Skin of body (tissue), 2 donors: ENCODE measurements around the gene LSR. TPM values are rescaled to one million over a fixed set of nuclear protein-coding genes. Genes with fewer than 3 reads are reported as not detected.
A peak's percentile ranks its signal among the peaks of the same experiment; 100 is the strongest.

ENCODE experiments used
- DNase-seq: peaks from one replicate; lab custom pipeline; 2025; lab: John Stamatoyannopoulos, UW
- total RNA-seq: library from RNA; depleted of rRNA; stranded (reverse); fragments of >200 nt; gene quantifications from one replicate; pipeline ENCODE4 v1.2.3, GENCODE V29; 2014

The LSR gene
- total RNA-seq, 1 donor from 2014 or later, result 10.5 TPM

DNA sequence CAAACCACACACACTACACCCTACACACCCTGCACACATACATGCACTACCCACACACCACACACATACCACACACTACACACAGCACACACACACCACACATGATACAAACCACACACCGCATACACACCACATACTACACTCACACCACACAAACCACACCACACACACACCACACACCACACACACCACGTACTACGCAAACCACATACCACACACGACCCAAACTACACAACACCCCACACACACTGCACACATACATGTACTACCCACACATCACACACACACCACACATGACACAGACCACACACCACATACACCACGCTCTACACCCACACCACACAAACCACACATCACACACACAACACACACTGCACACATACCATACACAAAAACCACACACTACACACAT, 49.8 kb downstream of the LSR start:
- no peak for DNase-seq

GRCh38 chr19:35299523-35300338, 50.9 kb downstream of the LSR start:
- no peak for DNase-seq

DNA sequence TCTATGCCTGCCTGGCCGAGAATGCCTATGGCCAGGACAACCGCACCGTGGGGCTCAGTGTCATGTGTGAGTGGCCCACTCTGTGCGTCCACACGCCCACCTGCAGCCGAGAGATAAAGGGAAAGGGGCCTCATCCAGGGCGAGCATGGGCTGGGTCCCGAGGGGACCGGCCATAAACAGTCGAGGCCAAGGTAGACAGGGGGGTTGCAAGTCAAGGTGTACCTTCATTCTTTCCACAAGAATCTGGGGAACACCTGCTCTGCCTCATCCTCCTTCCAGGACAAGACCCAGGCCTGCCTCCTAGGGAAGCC, 51.5 kb downstream of the LSR start:
- DNase-seq, result no peak

- DNase-seq, result no peak
Observed at GRCh38 chr19:35301961-35302360, 53.2 kb downstream of the LSR start.

DNA sequence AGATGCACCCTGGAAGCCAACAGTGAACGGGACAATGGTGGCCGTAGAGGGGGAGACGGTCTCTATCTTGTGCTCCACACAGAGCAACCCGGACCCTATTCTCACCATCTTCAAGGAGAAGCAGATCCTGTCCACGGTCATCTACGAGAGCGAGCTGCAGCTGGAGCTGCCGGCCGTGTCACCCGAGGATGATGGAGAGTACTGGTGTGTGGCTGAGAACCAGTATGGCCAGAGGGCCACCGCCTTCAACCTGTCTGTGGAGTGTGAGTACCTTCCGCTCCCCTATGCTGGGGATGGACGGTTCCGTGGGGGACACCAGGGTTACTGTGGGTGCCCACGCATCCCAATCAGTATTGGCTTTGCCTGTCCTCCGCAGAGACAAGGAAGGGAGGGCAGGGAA, 53.6 kb downstream of the LSR start:
- DNase-seq, result no peak

DNA sequence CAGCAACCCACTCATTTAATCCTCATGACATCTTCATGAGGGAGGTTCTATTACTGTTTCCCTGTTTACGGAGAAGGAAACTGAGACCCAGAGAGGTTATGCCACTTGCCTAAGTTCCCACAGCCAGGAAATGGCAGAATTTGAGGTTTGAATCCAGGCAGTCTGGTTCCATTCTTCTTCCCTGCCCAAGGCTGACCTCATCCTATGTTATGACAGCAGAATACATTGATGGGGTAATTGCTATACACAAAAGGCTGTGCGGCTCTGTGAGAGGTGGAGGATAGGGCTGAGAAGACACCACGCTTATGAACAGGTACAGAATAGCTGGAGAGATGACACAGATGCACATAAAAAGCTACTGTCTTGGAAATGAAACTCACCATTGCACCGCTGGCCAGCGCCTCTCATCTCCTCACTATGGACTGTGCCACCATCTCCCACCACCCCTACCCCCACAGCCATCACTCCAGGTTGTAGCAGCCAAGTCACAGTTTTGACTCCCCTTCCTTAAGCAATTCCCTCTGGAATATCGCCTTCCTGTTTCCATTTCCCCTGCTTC, 54.6 kb downstream of the LSR start:
- no peak for DNase-seq

DNA sequence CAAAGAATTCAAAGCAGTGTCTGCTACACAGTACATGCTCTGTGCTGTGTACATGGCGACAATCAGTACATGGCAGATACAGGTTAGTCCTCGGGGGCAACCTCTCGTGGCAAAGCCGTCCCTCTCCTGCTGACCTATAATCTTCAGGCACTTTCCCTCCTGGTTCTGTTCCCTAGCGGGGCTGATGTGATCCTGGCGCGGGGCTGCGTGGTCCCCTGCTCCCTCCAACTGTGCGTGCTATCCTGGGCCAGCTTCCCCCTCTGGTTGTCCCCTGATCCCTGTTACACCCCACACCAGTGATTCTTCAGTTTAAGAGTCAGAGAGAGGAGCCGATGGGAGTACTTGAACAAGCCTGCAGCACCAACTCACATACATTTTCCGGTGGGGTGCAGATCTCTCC, 55.2 kb downstream of the LSR start:
- no peak for DNase-seq

DNA sequence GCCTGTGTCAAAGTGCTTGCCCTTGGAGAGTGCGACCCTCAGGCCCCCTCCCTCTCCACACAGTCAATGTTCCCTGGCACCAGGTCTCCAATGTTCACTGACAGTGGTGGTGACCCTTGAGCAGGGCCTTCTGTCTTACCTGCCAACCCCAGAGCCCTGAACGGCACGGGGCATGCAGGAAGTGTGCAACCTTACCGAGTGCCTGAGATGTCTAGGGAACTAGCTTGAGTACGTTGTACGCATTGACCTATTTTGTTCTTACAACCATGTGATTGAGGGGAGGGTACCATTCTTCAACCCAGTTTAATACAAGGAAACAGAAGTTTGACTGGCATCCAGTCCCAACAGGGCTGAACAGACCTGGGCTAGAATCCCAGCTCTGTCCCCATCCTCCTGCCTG, 56.4 kb downstream of the LSR start:
- no peak for DNase-seq

DNA sequence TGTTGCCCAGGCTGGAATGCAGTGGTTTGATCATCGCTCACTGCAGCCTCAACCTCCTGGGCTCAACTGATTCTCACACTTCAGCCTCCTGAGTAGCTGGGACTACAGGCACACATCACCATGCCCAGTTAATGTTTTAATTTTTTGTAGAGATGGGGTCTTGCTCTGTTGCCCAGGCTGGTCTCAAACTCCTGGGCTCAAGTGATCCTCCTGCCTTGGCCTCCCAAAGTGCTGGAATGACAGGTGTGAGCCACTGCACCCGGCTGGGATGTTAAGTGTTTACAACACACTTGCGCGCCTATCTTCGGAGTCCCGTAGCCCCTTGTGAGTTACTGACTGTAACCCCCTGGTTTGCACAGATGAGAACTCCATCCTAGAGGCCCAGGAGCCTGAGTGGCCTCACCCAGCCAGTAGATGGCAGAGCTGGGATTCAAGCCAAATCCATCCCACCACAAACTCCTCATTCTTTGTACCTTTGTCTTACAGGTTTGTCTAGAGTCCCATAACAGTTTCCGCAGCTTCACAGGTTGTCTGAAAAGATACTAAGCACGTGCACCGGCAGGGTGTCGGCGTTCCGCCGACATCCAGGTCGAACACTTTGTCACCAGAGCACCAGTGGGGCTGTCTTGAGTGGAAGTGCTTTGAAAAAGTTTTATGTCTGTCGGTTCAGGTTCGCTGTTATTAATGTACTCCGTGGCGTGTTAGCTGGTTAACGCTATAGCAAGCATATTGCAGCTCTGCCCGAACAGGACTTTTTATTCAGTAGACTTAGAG, 57.9 kb downstream of the LSR start:
- DNase-seq, result no peak

DNA sequence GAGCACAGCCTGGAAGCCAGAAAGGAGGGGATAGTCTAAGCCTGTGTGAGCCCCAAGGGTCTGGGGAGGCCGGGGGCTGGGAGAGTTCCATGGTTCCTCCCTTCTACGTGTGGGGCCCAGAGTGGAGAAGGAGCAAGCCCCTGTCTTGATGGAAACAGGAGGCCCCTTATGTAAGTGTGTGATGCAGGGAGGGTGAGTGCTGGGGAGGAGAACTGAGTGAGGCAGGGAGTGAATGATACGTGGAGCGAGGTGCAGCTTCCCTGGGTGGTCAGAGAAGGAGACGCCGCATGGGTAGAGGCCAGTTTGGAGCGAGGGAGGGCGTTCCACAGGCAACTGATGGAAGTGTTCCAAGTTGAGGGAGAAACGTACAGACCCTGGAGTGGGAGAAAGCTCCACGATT, 59.1 kb downstream of the LSR start:
- peak; percentile 12 for DNase-seq

DNA sequence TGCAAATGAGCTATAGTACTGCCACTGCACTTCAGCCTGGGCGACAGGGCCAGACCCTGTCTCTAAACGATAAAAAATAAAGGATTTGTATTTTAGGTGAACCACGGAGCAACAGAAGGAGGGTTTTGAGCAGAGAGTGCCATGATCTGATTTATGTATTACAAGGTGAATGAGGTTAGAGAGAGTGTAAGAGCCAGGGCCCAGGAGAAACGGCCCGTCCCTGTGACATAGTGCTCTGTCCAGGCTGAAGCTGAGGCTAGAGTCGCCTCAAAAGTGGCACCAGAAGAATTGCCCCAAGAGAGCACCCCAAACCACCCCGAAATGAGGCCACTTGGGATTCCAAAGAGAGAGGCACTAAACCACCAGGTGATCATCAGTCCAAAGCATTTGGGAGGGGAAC, 60.1 kb downstream of the LSR start:
- DNase-seq, result no peak

GRCh38 chr19:35309481-35310279, 60.9 kb downstream of the LSR start:
- peak; percentile 6 for DNase-seq

- DNase-seq, result no peak
Observed at GRCh38 chr19:35310331-35310730, 61.5 kb downstream of the LSR start.

- DNase-seq, result no peak
Observed at GRCh38 chr19:35310811-35311465, 62.1 kb downstream of the LSR start.

DNA sequence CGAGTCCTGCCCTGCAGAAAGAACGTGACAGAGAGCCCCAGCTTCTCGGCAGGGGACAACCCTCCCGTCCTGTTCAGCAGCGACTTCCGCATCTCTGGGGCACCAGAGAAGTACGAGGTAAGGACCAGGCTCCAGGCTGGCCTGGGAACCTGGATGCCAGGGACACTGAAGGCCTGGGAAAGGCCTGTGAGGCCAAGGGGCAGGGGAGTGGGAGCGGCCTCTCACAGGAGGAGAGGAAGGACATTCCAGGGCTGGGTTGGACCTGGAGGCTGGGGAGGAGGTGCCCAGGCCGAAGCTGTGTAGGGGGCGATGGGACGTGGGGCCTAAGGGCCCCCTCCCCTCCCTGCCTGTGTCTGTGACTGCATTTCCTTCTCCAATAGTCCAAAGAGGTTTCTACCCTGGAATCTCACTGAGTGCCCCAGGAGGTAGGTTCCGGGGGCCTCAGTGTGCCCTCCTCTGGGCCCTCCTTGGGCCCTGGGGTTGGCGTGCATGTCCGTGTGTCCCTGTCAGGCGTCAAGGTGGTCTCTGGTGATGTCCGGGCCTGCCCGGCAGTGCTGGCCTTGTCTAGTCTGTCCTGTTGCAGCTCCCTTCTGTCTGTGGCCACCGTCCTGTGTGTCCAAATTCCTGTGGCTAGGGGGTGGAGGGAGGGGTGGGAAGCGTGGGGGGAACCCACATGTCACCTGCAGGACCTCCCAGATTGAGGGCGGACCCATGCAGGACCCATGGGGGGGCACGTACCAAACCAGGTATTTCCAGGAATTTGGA, 63.3 kb downstream of the LSR start:
- DNase-seq, result no peak

DNA sequence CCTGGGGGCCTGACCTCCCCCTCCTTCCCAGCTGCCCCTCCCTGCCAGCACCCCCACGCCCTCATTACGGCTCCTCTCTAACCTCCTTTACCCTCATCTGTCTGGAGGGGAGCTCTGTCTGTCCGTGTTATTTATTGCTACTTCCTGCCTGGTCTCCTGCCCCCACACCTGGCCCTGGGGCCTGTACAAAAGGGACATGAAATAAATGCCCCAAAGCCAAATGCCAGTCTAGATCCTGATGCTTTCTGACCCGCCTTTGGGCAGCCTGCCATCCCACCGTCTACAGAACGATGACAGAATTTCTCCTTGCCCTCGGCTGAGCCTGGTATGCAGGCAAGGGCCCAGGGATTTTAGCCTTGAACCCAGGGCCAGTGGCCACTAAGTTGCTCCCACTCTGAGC, 64.8 kb downstream of the LSR start:
- DNase-seq, result no peak

DNA sequence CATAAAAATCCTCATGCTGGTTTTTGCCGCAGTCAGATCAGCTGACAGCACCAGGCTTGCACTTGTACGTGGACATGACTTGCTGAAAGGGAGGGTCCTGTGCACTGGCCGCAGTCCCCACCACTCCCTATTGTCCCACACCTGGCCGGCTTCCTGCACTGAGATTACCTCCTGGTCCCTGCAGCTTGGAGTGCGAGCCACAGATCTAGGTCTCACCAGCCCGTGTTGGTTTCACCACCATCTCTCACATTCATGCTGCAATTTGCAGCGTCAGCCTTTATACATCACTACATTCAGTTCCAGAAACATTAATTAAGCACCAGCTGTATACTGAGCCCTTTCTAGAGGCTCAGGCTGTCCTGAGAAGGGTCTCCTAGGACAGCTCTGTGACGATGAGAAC, 65.2 kb downstream of the LSR start:
- DNase-seq, result no peak

GRCh38 chr19:35314858-35315470, 66.2 kb downstream of the LSR start:
- DNase-seq, result no peak

GRCh38 chr19:35315883-35316282, 67.1 kb downstream of the LSR start:
- no peak for DNase-seq

GRCh38 chr19:35316560-35316959, 67.8 kb downstream of the LSR start:
- DNase-seq, result no peak
